Stimulated activated CD4-positive, alpha-beta T cell treated with anti-CD3 and anti-CD28 coated beads, TNF-alpha, amount 100 ng/mL, for 1 hour (primary cell): ENCODE data around the gene SMC5.
"Not testable (repeated sequence)": the region's sequence is repeated elsewhere in the genome, so short reads cannot be mapped to it uniquely, and the experiment has no call there.

Experiments
- DNase-seq, 3 donors: peaks; one replicate each; pipeline ENCODE4 v3.0.0-alpha.2; 2020; ENCODE audit warnings: low read depth in 3 of 3, low spot score in 1 of 3

Gene SMC5

DNA sequence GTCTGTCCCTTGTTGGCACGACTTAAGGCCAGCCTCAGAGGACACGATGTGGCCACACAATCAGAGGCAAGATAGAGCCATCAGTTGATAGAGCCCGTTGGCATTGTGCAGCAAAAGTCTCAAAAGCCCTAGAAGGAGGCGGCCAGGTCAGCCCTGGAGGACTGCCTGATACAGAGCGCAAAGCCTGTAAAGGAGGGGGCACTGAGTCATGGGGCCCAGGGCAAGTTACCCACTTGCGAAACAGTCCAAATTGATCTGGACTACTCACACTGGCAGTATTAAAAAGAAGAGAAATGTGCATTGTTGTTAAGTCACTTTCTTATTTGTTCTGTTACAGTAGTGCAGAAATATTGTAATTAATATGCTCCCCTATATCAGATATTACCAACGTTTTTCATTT is 104.2 kb downstream of the SMC5 start:
- DNase-seq = no peak

DNA sequence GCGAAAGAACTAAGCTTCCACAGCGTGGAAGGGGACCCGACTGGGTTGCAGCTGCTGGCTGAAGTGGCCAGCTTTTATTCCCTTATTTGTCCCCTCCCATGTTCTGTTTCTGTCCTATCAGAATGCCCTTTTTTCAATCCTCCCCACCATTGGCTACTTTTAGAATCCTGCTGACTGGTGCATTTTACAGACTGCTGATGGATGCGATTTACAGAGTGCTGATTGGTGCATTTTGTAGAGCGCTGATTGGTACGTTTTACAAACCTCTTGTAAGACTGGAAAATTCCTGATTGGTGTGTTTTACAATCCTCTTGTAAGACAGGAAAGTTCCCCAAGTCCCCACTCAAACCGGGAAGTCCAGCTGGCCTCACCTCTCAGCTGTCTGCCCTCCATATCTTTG is 105.0 kb downstream of the SMC5 start:
- DNase-seq = no peak

DNA sequence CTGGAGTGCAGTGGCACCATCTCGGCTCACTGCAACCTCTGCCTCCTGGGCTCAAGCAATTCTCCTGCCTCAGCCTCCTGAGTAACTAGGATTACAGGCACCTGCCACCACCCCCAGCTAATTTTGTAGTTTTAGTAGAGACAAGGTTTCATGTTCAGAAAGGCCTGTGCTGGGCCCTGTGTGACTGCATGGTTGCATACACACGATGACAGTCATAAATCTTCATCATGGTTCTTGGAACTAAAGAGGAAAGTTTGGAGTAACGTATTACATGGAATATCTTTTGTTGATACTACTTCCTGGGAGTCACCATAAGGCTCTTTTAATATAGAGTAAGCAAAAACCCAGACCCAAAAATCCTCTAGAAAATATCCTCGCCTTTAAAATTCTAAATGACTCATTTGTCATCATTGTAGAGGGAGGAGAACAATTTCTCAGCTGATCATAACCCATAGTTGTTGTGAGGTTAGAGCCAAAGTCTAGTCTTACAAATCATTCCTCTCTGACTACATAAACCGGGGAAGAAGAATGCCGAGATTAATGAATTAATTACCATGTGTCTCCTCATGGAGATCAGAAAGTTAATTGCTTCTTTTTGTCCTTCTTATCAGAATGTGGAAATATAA is 108.6 kb downstream of the SMC5 start:
- no peak for DNase-seq

DNA sequence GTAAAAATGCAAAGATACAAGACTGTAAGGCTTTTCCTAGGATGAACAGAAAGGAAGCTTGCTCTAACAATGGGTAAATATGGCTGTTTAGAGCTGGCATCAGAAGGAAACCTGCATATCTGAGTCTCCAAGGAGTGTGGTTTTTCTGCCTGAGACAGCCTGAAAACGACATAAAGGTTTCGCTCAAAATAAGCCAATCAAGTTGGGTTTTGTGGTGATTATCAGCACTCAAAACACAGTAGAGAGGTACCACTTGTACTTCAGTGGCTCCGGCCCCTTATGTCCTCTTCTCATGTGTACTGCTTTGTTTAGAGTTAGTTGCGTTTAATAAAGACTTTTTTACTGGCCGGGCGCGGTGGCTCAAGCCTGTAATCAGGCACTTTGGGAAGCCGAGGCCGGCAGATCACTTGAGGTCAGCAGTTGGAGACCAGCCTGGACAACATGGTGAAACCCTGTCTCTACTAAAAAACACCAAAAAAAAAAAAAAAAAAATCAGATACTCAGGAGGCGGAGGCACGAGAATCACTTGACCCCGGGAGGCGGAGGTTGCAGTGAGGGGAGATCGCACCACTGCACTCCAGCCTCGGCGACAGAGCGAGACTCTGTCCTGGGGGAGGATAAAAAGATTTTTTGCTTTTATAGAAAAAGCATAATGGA is 116.3 kb downstream of the SMC5 start:
- DNase-seq = no peak

DNA sequence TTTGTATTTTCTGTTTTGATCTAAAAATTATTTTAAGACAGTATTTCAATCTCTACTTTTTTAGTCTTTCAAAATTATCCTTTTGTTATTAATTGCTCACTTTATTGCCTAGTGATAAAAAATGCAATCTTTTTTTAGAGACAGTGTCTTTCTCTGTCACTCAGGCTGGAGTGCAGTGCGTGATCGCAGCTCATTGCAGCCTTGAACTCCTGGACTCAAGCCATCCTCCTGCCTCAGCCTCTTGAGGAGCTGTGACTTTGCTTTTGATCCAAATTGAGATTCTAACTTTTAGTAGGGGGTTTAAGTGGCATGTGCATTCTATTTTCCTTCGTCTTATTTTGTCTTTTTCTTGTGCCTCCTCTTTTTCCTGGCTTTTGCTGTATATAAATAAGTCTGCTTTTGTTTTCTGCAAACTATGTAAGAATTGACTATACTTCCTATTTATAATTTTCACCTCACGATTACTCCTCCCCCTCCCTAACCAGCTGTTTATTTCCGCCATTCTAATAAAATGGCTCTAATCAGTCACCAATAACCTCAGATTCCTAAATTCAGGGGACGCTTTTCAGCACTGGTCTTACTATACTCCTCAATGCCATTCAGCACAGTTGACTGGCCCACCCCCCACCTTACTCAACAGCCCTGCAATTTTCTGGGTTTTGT is 123.4 kb downstream of the SMC5 start:
- DNase-seq = no peak

DNA sequence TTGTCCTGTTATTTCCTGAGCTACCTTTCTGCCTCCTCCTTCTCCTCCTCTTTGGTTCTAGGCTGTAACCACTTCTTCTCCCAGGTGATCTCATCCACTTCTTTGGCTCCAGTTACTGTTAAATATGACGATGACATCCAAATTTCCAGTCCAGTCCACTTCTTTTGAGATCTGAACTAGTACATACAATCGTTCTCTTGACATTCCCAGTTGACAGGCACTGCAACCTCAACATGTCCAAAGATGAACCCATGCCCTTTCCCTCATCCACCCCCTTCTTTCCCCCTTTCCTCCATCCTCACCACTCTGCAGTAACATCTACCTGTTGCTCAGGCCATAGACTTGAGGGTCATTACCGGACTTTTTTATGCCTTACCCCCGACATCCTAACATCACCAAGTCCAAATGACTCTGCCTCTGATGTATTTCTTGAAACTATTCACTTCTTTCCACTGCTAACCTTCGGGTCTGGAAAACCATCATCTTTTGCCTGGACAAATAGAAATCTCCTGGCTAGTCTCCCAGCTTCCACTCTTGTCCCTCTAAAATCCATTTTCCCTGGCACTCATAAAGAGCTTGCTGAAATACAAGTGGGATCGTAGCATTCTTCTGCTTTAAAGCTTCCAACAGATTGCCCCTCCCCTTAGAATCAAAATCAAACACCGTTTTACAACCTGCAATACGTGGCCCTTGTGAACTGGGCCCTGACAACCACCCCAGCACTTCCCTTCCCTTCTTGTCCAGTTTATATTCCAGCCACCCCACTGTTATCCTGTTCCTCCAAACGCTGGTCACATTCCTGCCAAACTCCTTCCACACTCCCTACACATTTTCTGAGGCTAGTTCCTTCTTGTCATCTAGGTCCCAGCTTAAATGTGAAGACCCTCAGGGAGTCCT is 124.2 kb downstream of the SMC5 start:
- DNase-seq = no peak

DNA sequence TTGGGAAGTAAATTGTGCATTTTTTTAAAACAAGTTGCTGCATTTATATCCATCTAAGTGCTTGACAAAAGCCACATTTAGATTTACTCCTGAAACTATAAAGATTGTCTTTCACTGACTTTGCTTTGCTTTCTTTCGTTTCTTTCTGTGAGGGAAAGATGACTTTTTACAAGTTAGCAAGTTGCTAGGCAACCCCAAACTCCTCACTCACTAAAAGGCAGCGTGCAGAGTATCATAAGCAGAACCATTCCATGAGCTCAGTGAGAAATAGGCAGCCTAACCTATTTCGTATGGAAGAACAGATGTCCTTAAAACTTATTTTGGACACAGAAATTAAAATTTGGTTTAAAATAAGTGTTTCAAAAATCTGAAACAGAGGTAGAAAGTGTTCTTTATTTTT is 126.6 kb downstream of the SMC5 start:
- no peak for DNase-seq

DNA sequence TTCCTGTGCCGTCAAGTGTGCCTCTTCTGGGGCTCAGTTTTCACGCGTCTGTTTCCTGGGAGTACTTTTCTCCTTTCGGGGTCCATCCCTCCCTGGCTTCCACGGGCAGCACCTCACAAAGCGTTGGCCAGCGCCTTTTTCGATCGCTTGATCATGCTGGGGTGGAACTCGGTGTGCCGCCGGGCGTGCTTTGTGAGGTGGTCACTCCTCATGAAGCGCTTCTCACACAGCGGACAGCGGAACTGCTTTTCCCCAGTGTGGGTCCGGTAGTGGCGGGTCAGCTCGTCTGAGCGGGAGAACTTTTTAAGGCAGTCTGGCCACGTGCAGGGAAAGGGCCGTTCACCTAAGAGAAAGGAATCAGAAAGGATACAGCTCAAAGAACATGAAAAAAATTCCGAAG is 128.9 kb downstream of the SMC5 start:
- no peak for DNase-seq

DNA sequence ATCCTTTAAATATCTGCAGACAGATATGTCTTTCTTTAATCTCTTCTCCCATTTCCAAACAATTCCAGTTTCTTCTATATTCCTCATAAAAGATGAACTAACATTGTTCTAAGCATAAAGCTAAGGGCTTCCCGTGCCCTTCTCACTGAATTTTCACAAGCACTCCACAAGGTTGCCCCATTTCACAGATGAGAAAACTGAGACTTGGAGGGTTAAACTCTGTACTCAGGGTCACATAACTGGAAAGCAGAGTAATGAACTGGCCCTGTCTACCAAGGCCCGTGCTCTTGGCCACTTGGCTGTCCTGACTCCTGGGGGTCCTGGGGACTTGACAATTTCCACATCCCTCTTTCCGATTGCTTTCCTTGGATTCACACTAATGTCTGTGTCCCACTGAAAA is 130.4 kb downstream of the SMC5 start:
- DNase-seq = no peak

DNA sequence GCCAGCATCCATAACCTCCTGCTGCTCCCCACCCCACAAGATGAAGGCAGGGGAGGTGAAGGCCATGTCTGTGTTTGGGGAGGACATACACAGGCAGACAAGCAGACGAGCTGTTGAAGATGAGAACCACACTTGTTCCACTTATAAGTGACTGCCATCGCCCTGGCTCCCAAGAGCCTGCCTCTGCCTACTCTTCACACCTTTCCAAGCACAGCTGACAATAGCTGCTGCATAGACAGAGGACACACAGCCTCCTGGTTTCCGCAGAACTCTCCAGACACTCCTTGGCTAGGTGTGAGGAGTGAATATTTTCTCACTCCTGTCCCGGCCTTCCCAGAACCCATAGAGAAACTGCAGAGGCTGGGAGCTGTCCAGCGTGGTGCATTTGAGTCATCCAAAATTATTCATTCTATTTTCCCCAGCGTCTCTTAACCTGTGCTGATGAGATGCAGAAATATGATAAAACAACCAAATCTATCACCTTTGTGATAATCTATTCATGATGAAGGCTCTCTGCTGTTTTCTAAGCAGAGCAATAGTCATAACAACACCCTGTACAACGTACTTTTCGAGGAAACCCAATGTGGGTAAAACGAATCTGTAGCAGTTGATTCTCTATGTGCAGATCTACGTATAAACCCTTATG is 131.0 kb downstream of the SMC5 start:
- no peak for DNase-seq

DNA sequence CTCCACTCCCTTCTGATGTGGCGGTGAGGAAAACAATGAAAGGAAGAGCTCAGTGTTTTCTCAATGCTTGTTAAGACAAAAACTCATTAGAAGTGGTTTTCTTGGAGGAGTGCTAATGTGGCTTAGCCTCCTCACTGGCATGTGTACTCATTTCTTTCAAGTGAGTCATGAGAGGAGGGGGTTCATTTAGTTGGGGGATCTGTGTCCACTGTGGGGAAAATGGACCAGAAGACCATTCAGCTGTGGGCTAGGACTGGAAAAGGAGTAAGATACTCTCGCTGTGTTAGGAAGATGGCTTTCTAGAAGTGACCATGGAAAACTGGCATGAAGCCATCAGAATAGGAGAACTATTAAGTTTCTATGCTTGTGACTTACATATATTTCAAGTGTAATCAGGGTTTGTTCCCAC is 132.2 kb downstream of the SMC5 start:
- no peak for DNase-seq

DNA sequence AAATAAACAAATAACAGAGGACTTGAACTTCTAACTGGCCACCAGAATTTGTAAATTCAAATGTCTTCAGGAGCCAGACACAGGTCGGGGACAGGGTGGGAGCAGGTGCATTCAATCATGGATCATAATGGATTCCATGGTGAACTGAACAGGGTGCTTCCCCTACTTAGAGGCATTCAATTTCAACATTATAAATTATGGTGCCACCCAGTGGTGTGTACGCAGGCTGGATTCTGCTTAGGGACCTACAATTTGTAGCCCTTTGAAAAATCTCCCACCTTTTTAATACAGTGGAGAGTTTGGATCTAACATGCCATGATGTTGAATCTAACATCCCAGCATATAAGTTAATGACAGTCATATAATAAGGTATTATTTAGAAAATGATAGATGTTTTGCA is 133.4 kb downstream of the SMC5 start:
- no peak for DNase-seq

DNA sequence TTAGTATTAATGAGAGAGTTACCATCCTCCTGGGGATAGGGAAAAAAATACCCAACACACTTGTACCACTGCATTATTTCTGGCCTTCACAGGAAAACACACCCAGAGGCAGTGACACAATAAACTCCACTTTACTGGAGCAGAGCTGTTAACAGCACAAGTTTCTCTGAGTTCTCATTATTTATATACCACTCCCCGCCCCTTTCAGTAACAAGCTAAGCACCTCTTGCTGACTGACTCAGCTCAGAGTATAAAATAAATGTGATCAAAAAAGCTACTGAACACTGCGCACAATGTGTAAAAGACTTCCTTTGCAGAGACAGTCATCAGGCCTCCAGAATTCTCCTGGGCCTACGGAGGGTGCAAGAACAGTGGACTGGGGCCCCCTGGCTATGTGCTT is 134.1 kb downstream of the SMC5 start:
- no peak for DNase-seq

DNA sequence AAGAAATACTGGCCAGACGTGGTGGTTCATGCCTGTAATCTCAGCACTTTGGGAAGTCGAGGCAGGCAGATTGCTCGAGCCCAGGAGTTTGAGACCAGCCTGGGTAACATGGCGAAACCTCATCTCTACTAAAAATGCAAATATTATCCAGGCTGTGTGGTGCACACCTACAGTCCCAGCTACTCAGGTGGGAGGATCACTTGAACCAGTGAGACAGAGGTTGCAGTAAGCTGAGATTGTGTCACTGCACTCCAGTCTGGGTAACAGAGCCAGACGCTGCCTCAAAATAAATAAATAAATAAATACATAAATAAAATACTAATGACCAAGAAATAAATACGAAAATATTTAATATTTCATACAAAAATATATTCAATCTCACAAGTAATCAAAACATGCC is 136.9 kb downstream of the SMC5 start:
- DNase-seq = no peak

DNA sequence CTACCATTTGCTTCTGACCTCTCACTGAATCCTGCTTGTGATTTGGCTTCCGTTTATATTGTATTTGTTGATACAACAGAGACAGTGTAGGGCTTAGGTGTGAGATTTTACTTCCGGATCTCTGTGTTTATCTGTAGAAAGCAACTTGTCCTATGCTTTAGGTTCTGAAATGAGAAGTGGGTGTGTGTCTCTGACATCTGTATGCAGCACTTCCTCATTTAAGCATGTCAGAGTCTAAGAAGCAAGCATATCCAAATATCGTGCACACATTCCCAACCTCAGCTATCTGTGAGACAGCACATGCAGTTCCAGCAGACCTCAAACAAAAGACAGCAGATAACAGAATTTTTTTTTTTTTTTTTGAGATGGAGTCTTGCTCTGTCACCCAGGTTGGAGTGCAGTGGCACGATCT is 139.4 kb downstream of the SMC5 start:
- DNase-seq = no peak

DNA sequence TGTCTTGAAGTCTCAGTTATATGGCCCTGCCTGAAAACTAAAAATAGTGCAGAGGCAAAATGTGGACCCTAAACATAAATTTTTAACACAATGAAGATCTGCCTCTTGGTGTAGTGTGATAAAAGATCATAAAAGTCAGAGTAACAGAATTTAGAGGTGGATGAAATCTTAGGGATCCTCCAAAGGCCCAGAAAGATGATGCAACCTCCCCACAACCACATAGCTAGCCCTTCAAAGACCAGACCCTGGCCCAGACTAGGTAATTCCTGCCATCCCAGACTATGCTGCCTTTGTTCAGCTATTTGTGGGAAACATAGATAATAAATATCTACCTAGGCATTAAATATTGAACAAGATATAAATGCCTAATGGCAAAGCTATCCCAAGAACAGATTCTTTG is 140.4 kb downstream of the SMC5 start:
- DNase-seq = no peak

DNA sequence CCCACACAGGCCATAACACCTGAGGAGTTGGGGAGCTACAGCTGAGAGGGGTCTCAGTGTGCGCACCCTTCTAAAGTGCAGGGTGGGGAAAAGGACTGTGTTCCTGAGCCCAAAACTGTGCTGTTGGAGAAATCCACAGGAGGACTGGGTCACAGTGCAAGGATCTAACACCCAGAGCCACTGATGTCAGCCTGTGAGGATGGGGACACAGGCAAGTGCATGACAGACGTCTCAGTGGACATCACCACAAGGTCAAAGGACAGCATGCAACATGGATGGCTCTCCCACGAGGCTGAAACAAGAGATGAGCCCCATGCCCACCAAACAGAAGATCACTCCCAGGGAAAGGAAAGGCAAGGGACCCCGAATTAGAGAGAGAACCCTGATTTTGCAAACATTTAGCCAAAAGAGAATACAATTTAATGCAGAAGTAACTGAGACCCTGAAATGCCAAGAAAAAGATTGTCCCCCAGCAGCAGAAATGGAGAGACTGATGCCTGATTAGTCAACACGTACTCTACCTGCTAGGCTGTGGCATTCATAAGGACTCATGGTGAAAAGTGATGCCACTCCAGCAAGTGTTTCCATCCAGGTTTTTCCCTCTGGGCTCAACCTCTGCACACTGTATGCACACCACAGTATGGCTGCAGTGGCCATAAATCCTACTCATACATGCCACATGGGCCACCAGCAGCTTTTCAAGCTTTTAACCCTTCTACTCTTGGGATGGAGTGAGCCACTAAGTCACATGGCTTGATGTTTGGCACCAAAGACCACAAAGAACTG is 141.5 kb downstream of the SMC5 start:
- DNase-seq = no peak

DNA sequence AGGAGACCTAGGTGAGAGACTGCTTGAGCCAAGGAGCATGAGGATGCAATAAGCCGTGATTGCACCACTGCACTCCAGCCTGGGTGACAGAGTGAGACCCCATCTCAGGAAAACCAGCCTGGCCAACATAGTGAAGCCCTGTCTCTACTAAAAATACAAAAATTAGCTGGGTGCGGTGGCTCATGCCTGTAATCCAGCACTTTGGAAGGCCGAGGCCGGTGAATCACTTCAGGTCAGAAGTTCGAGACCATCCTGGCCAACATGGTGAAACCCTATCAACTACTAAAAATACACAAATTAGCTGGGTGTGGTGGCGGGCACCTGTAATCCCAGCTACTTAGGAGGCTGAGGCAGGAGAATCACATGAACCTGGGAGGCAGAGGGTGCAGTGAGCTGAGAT is 142.5 kb downstream of the SMC5 start:
- DNase-seq = not testable (repeated sequence)

DNA sequence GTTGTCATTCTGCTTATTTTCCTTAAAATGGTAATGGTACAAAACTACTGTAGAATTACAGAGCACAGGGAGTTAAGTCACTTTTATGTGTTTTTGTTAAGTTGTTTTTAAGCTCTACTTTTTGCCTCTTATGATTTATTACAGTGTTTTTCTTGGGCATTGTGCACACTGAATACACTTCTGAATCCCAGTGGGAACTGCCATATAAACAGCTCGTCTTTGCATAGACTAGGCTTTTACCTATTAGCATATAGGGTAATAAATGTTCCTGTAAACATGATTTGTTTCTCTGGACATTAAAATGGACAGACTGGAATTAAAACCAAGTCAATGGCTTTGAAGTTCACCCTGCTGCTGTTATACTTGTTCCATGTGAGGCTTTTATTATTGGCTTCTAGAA is 143.4 kb downstream of the SMC5 start:
- no peak for DNase-seq

DNA sequence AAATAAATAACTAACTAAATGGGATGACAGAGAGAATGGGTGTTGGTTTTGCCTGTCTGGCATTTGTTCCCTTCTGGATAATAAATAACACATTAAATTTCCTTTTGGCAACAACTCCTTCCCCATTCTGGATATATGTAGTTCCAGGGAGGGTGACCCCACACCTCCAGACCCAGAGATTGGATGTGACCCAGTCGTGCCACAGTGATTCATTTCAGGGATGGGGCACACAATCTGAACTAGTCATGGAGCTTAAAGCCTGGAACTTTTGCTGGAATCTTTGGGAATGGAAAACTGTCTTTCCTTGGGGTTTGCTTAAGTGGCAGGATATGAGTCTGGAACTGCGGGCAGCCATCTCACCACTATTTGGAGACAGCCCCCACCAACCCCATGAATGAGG is 144.4 kb downstream of the SMC5 start:
- DNase-seq = no peak
